Activated naive CD8-positive, alpha-beta T cell treated with anti-CD3 and anti-CD28 coated beads, Interleukin-2, amount 10 ng/mL, durations not matched to agents 7 days and 5 days (primary cell): ENCODE results near the gene FSIP1. TPM values are rescaled to one million over a fixed set of nuclear protein-coding genes. Genes with fewer than 3 reads are reported as not detected.

Source experiments
- ATAC-seq: fragments of 150-1000 bp; cut with Tn5 transposase; one replicate; pipeline ENCODE4 v1.10.0; 2021; ENCODE audit warnings: low read depth, moderate library complexity
- POLR2A ChIA-PET: fragments of 350-600 bp; sonication (Branson Sonifier 250); formaldehyde crosslinking; loops from one replicate; lab custom pipeline; 2021; ENCODE audit warnings: antibody characterized with exemption; lab: Charles Lee
- DNase-seq: peaks from one replicate; pipeline ENCODE4 v3.0.0; 2021
- H3K27ac Mint-ChIP-seq: one replicate; pipeline ENCODE4 v1.8.0; 2022; ENCODE audit warnings: mild to moderate bottlenecking, mixed read lengths
- H3K27me3 Mint-ChIP-seq: one replicate; pipeline ENCODE4 v1.8.0; 2022; ENCODE audit warnings: mild to moderate bottlenecking, moderate library complexity, mixed read lengths
- H3K36me3 Mint-ChIP-seq: one replicate; pipeline ENCODE4 v1.8.0; 2021; ENCODE audit warnings: mild to moderate bottlenecking, mixed read lengths
- H3K4me1 Mint-ChIP-seq: one replicate; pipeline ENCODE4 v1.8.0; 2021; ENCODE audit warnings: mixed read lengths
- H3K4me3 Mint-ChIP-seq: one replicate; pipeline ENCODE4 v1.8.0; 2022; ENCODE audit warnings: mild to moderate bottlenecking, moderate library complexity, mixed read lengths
- H3K9me3 Mint-ChIP-seq: one replicate; pipeline ENCODE4 v1.8.0; 2021; ENCODE audit warnings: mixed read lengths
- total RNA-seq, 2 experiments: library from RNA; stranded (reverse); gene quantifications; one replicate each; pipeline ENCODE4 v1.2.3, GENCODE V29; 2021

Gene FSIP1
- total RNA-seq, 2 experiments from 2014 or later = 0.68 to 0.75 TPM

DNA sequence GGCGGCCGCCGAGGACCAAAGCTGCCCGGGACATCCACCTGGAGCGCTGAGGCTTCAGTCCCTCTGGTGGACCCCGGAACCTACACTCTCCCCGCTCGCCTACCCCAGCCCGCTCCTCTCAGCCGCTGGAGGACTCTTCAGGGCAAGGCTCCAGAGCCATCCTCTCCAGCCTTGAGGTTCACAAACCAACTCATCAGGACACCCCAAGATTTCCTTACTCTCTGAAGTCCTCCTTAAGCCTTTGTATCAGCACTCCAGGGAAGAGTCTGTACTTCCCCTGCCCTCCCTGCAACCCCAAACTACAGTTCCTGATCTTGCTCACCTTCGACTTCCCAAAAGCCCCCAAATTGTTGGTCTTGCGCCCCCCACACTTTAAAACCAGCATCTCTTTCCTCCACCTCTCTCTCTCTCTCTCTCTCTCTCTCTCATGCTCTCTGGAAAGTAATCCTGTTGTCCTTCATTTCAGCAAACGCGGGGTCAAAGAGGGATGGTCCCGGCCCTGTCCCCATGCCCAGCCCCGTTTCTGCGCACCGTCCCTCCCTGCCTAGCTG is 201.3 kb downstream of the FSIP1 start:
- POLR2A ChIA-PET = no interaction called here
- no peak for ATAC-seq
- Mint-ChIP-seq H3K36me3 (no peaks in the 10 kb centered on the region), H3K4me1 (peaks cover 19% of the 10 kb centered on the region), H3K4me3 (peak overlapping the region; percentile 66), H3K9me3 (no peaks in the 10 kb centered on the region), H3K27ac (peak overlapping the region; percentile 2), H3K27me3 (peaks cover 58% of the 10 kb centered on the region)
- no peak for DNase-seq

DNA sequence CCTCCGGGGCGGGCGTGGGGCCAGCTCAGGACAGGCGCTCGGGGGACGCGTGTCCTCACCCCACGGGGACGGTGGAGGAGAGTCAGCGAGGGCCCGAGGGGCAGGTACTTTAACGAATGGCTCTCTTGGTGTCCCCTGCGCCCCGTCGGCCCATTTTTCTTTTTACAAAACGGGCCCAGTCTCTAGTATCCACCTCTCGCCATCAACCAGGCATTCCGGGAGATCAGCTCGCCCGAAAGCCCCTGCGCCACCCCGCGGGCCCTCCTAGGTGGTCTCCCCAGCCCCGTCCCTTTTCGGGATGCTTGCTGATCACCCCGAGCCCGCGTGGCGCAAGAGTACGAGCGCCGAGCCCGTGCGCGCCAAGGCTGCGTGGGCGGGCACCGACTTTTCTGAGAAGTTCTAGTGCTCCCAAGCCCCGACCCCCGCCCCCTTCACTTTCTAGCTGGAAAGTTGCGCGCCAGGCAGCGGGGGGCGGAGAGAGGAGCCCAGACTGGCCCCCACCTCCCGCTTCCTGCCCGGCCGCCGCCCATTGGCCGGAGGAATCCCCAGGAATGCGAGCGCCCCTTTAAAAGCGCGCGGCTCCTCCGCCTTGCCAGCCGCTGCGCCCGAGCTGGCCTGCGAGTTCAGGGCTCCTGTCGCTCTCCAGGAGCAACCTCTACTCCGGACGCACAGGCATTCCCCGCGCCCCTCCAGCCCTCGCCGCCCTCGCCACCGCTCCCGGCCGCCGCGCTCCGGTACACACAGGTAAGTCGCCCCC is 202.0 kb downstream of the FSIP1 start, which contains the start of gene THBS1:
TSS of gene THBS1 (plus strand) at position 595 of the 757 bp plus-strand sequence. CDS start 779 bp downstream, outside the sequence.
- peak within 1 kb of the TSS; percentile 2 for H3K27ac Mint-ChIP-seq
- ATAC-seq = peak; percentile 32
- H3K27me3 Mint-ChIP-seq = peaks cover 60% of the 10 kb centered on the region
- no peaks in the 10 kb centered on the region for H3K36me3 Mint-ChIP-seq
- peak; percentile 59 for DNase-seq
- H3K4me3 Mint-ChIP-seq = peak within 1 kb of the TSS; percentile 66
- H3K9me3 Mint-ChIP-seq = no peaks in the 10 kb centered on the region
- POLR2A ChIA-PET = interaction anchor here (1.0 kb wide), 1 partner anchor 43 kb away, joined by 3 read pairs; no protein-coding TSS in a partner anchor
- peaks cover 19% of the 10 kb centered on the region for H3K4me1 Mint-ChIP-seq

DNA sequence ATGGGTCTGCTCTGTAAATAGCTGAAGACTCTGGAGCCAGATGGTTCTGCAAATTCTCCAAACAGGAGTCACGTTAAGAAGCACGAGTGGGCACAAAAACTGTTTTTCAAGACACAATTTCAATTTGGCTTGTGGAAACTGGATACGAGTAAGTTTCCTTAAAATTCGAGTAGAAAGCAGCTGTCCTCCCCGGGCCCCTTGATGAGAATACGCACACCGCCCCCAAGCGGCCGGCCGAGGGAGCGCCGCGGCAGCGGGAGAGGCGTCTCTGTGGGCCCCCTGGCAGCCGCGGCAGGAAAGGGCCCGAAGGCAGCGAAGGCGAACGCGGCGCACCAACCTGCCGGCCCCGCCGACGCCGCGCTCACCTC is 202.5 kb downstream of the FSIP1 start:
- H3K4me1 Mint-ChIP-seq = peaks cover 15% of the 10 kb centered on the region
- no peaks in the 10 kb centered on the region for H3K9me3 Mint-ChIP-seq
- ATAC-seq (peak; percentile 90), DNase-seq (peak; percentile 97)
- no peak overlapping the region for H3K27ac Mint-ChIP-seq
- H3K27me3 Mint-ChIP-seq = peaks cover 59% of the 10 kb centered on the region
- H3K36me3 Mint-ChIP-seq = no peaks in the 10 kb centered on the region
- peak overlapping the region; percentile 66 for H3K4me3 Mint-ChIP-seq
- POLR2A ChIA-PET = interaction anchor here (1.0 kb wide), 1 partner anchor 43 kb away, joined by 3 read pairs; no protein-coding TSS in a partner anchor

- H3K27ac Mint-ChIP-seq = no peak overlapping the region
- ATAC-seq = no peak
- peaks cover 13% of the 10 kb centered on the region for H3K4me1 Mint-ChIP-seq
- POLR2A ChIA-PET = no interaction called here
- DNase-seq = no peak
- peaks cover 55% of the 10 kb centered on the region for H3K27me3 Mint-ChIP-seq
- no peaks in the 10 kb centered on the region for H3K36me3 Mint-ChIP-seq
- H3K9me3 Mint-ChIP-seq = no peaks in the 10 kb centered on the region
- peak overlapping the region; percentile 66 for H3K4me3 Mint-ChIP-seq
Observed at GRCh38 chr15:39579487-39580116, 203.0 kb downstream of the FSIP1 start.

DNA sequence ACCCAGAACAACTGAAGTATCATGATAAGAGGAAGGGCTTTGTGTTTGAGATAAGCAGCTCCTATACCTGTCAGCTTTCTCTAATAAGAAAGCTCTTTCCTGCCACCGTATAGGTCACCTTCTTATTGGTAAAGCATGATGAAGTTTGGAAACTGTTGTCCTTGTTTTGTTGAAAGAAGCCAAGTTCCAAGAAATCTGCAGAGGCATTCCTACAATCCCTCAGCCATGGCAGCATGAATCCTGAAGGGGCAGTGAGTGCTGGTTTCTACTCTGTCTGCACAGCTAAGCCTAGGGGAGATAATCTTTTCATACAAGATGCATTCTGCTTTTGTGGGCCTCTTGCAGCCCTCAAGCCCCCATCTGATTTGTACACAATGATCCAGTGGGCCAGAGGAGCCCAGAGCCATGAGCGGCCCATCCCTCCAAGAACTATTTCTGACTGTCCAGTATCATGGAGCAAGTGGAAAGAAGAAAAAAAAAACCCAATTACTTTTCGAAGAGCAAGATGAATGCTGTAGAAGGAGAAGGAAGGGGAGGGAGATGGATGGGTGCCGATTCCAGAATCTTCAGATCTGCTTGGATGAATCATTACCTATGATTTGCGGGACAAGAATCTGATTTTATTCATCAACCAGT is 203.7 kb downstream of the FSIP1 start:
- Mint-ChIP-seq H3K4me3 (peak overlapping the region; percentile 16), H3K27ac (no peak overlapping the region), H3K36me3 (no peaks in the 10 kb centered on the region), H3K27me3 (peaks cover 58% of the 10 kb centered on the region), H3K4me1 (peaks cover 13% of the 10 kb centered on the region), H3K9me3 (no peaks in the 10 kb centered on the region)
- ATAC-seq (no peak), DNase-seq (no peak)
- POLR2A ChIA-PET = no interaction called here

DNA sequence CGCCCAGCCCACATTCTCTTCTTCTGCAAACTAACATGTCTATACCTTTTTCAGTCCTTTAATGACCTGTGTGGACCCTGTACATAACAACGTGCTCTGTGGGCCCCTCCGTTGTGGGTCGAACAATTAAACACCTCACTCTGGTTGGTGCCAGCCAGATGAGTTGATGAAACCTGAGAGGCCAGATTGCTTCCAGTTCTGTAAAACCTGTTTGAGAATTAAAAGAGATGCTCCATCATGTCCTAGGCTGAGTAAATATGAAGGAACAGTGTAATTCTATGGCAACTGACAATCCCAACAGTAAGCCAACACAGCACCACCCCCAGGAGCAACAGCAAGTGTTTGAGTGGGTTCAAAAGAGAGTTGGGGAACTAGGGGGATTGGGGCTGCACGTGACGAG is 207.5 kb downstream of the FSIP1 start:
- peaks cover 5% of the 10 kb centered on the region for H3K4me1 Mint-ChIP-seq
- DNase-seq (no peak), ATAC-seq (no peak)
- H3K4me3 Mint-ChIP-seq = no peak overlapping the region
- H3K27ac Mint-ChIP-seq = no peak overlapping the region
- H3K27me3 Mint-ChIP-seq = peaks cover 44% of the 10 kb centered on the region
- POLR2A ChIA-PET = interaction anchor here (0.7 kb wide), 1 partner anchor 138 kb away, joined by 3 read pairs; no protein-coding TSS in a partner anchor
- no peaks in the 10 kb centered on the region for H3K36me3 Mint-ChIP-seq
- no peaks in the 10 kb centered on the region for H3K9me3 Mint-ChIP-seq

DNA sequence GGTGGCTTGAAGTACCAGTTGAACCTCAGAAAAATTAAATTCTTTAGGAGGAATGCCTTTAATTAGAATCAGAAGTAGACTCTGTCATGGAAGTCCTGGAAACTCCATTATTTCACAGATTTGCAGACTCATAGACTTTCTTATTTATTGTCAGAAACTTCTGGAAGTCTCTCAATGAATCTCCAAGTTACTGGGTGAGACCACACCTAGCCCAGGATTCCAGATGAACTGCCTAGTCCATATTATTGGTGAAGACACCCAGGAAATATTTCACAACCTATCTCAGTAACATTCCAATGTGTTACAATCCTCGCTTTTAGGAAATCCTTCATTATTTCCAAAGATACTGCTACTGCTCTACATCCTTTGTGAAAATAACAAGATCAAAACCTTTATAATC is 208.2 kb downstream of the FSIP1 start:
- Mint-ChIP-seq H3K9me3 (no peaks in the 10 kb centered on the region), H3K36me3 (no peaks in the 10 kb centered on the region), H3K4me1 (no peaks in the 10 kb centered on the region), H3K27me3 (peaks cover 38% of the 10 kb centered on the region), H3K27ac (no peak overlapping the region), H3K4me3 (no peak overlapping the region)
- ATAC-seq (no peak), DNase-seq (no peak)
- POLR2A ChIA-PET = interaction anchor here (0.7 kb wide), 1 partner anchor 137 kb away, joined by 3 read pairs; no protein-coding TSS in a partner anchor

DNA sequence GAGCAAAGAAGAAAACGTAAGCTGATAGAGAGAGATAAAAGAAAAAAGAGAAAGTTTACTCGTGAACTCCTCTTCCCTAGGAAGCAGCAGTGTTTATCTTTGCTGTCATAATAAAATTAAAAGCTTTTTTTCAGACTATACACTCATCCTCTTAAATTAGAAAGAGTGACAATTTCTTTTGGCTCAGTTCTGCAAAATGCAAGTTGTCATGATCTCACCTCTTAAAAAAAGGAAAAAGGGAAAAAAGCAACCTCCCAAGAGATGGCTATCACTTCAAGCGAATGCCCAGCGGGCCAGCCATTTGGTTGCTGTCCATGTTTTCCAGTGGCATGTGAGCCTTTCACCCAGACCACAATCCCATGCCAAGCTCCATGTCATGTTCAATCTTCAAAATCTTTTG is 208.8 kb downstream of the FSIP1 start:
- ATAC-seq = no peak
- no peak for DNase-seq
- peaks cover 33% of the 10 kb centered on the region for H3K27me3 Mint-ChIP-seq
- no peaks in the 10 kb centered on the region for H3K9me3 Mint-ChIP-seq
- H3K4me1 Mint-ChIP-seq = no peaks in the 10 kb centered on the region
- H3K27ac Mint-ChIP-seq = no peak overlapping the region
- no peak overlapping the region for H3K4me3 Mint-ChIP-seq
- POLR2A ChIA-PET = no interaction called here
- no peaks in the 10 kb centered on the region for H3K36me3 Mint-ChIP-seq

DNA sequence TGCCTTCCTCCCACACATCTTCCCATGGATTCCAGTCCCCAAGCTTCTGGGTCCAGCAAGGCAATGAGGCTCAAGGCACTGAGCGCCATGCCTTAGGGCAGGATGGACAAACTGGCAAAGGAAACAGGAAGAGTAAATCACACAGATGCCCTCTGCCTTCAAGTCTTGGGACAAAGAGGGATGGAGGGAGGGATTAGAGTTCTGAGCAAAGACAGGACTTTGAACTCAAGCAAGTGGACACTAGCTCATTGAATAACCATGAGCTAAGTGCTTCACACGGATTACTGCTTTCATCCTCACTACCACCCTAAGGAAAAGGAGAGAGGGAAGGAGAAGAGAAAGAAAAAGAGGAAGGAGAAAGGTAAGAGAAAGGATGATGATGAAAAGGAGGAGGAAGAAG is 209.4 kb downstream of the FSIP1 start:
- H3K4me3 Mint-ChIP-seq = no peak overlapping the region
- no peaks in the 10 kb centered on the region for H3K36me3 Mint-ChIP-seq
- H3K9me3 Mint-ChIP-seq = no peaks in the 10 kb centered on the region
- no peak overlapping the region for H3K27ac Mint-ChIP-seq
- DNase-seq = no peak
- no peaks in the 10 kb centered on the region for H3K4me1 Mint-ChIP-seq
- ATAC-seq = no peak
- H3K27me3 Mint-ChIP-seq = peaks cover 27% of the 10 kb centered on the region
- POLR2A ChIA-PET = no interaction called here

DNA sequence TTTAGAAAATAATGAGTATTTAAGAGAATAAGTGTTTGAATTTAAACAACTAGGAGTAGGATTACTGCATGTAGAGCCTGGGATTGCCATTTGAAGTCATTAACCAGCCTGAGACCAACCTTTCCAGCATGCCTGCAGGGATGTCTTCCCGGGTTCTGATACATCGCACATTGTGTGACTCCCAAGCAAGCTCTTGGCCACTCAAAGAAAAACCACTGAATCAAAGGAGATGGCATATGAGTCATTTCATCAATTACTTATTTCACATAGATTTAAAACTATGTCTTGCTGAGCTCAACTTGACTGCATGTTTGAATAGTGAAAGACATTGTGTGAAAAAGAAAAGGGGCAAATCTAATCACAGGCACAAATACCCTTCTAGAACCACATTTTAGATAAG is 216.8 kb downstream of the FSIP1 start:
- DNase-seq (no peak), ATAC-seq (no peak)
- Mint-ChIP-seq H3K4me3 (no peak overlapping the region), H3K27me3 (peaks cover 8% of the 10 kb centered on the region), H3K36me3 (no peaks in the 10 kb centered on the region), H3K9me3 (no peaks in the 10 kb centered on the region), H3K4me1 (no peaks in the 10 kb centered on the region), H3K27ac (no peak overlapping the region)
- POLR2A ChIA-PET = no interaction called here

DNA sequence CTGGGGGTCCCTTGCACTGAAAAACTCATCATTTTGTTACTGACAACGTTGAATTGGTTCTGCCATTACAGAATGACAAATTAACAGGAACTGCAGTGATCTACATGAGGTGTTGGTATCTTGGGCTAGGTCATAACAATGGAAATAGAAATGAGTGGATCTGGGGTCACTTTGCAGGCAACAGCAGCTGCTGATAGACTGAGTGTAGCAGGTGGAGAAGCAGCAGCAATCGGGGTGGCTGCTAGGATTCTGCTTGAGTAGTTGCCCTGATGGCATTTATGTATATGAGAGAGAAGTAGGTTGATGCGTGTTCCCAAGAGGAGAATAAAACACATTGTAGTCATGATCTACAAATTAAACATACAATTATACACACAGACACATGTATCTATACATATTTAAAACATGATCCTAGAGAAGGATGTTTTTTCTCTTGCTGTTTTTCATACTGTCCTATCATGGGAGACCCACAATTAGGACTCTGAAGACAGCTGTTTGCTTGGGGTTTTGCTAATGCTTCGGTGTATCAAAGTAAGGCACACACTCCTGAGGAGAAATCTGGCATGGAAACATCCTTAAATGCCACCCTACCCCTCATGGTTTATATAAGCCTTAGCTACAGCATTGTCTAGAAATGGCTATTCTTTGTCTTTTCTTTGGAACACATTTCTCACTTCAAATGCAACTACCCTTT is 217.5 kb downstream of the FSIP1 start:
- peaks cover 8% of the 10 kb centered on the region for H3K27me3 Mint-ChIP-seq
- no peak overlapping the region for H3K4me3 Mint-ChIP-seq
- no peak overlapping the region for H3K27ac Mint-ChIP-seq
- POLR2A ChIA-PET = no interaction called here
- no peaks in the 10 kb centered on the region for H3K4me1 Mint-ChIP-seq
- no peaks in the 10 kb centered on the region for H3K9me3 Mint-ChIP-seq
- DNase-seq = no peak
- H3K36me3 Mint-ChIP-seq = no peaks in the 10 kb centered on the region
- no peak for ATAC-seq

- no peaks in the 10 kb centered on the region for H3K36me3 Mint-ChIP-seq
- H3K4me3 Mint-ChIP-seq = no peak overlapping the region
- POLR2A ChIA-PET = no interaction called here
- H3K4me1 Mint-ChIP-seq = peaks cover 3% of the 10 kb centered on the region
- ATAC-seq (no peak), DNase-seq (no peak)
- H3K27ac Mint-ChIP-seq = no peak overlapping the region
- peaks cover 4% of the 10 kb centered on the region for H3K27me3 Mint-ChIP-seq
- H3K9me3 Mint-ChIP-seq = no peaks in the 10 kb centered on the region
Observed at GRCh38 chr15:39558421-39558820, 224.2 kb downstream of the FSIP1 start.

GRCh38 chr15:39556461-39556860 is 226.2 kb downstream of the FSIP1 start:
- DNase-seq = no peak
- no peaks in the 10 kb centered on the region for H3K36me3 Mint-ChIP-seq
- no peak overlapping the region for H3K4me3 Mint-ChIP-seq
- no peak overlapping the region for H3K27ac Mint-ChIP-seq
- POLR2A ChIA-PET = no interaction called here
- H3K9me3 Mint-ChIP-seq = no peaks in the 10 kb centered on the region
- H3K4me1 Mint-ChIP-seq = peaks cover 4% of the 10 kb centered on the region
- H3K27me3 Mint-ChIP-seq = peaks cover 10% of the 10 kb centered on the region
- ATAC-seq = no peak
